AG09319 (cell line): ENCODE measurements around the gene CELF4.
A peak's percentile ranks its signal among the peaks of the same experiment; 100 is the strongest.

ENCODE experiments used
- DNase-seq: peaks from one replicate; pipeline ENCODE4 v3.0.0-alpha.2; 2010; ENCODE audit warnings: low read depth; ENCODE audit errors: extremely low read depth
- CTCF ChIP-seq: IDR thresholded peaks from 2 replicates; pipeline ENCODE4 v1.5.1; 2011; ENCODE audit warnings: low read depth, mild to moderate bottlenecking, inconsistent platforms, low read length, moderate library complexity

The CELF4 gene

DNA sequence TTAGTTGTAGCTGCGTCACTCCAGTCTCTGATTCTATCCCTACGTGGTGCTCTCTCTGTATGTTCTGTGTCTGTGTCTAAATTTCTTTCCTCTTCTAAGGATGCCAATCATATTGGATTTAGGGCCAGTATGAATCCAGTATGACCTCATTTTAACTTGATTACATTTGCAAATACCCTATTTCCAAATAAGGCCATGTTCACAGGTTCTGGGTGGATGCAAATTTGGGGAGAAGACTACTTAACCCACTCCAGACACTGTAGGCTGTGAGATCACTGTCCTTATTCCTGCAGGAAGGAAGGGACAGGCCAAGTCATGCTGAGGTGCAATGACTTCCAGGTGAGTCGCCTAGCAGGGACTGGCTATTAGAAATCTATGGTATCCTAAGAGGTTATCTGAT lies 272.2 kb downstream of the CELF4 start:
- DNase-seq, result no peak

GRCh38 chr18:37289423-37289822 lies 276.2 kb downstream of the CELF4 start:
- TF ChIP-seq CTCF, result no peak

More for the DNA sequence above, 272.2 kb downstream of the CELF4 start:
- no peak for TF ChIP-seq CTCF

DNA sequence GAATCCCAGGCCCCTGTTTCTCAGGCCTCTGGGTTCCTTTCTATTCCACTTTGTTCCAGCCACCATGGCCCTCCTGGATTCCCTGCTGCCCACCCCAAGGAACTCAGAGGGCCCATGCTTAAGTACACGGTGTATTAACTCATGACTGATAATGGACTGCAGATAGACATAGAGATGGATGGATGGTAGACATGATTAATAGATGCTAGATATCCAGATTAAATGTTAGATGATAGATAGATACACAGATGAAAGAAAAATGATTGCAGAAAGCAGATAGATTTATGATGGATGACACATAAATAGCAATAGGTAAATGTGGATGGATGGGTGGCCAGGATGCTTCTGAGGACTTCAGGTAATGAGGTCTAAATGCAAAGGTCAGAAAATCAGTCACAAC lies 278.0 kb downstream of the CELF4 start:
- TF ChIP-seq CTCF, result no peak

More at GRCh38 chr18:37289423-37289822, 276.2 kb downstream of the CELF4 start:
- no peak for DNase-seq

GRCh38 chr18:37286801-37287200 lies 278.8 kb downstream of the CELF4 start:
- no peak for TF ChIP-seq CTCF
- DNase-seq, result no peak

More for the DNA sequence above, 278.0 kb downstream of the CELF4 start:
- no peak for DNase-seq

DNA sequence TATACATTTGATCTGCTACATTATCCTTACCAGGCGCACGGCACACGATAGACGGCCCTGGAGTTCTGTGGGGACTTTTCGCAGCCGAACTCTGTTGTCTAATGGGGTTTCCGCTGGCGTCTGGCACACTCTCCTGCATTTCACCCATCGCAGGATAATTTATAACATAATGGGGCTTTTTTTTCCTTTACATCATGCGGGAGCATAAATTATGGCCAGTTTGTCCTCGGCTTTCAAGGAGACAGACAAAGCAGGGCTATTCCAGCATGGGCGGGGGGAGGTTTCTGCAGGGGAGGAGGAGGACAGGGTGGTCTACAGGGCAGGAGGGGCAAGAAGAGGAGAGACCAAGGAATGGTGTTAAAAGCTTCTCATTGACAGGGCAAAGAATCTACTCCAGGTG lies 279.8 kb downstream of the CELF4 start:
- DNase-seq, result no peak
- no peak for TF ChIP-seq CTCF

DNA sequence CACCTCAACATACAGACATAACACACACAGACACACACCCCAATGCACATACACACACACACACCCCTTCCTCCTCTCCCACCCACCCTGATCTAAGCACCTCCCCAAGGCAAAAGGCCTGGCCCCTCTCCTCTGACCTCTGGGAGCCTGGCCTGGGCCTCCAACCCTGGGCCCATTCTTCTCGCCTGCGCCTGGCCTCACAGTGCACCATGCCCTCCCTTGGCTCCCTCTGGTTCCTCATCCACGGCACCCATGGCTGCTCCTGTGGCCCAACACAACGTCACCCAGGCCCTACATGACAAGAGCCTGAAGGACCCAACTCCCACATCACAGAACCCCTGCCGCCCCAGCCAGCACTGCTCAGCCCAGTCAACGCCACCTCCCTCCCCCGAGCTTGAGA lies 281.3 kb downstream of the CELF4 start:
- no peak for DNase-seq
- TF ChIP-seq CTCF, result no peak

DNA sequence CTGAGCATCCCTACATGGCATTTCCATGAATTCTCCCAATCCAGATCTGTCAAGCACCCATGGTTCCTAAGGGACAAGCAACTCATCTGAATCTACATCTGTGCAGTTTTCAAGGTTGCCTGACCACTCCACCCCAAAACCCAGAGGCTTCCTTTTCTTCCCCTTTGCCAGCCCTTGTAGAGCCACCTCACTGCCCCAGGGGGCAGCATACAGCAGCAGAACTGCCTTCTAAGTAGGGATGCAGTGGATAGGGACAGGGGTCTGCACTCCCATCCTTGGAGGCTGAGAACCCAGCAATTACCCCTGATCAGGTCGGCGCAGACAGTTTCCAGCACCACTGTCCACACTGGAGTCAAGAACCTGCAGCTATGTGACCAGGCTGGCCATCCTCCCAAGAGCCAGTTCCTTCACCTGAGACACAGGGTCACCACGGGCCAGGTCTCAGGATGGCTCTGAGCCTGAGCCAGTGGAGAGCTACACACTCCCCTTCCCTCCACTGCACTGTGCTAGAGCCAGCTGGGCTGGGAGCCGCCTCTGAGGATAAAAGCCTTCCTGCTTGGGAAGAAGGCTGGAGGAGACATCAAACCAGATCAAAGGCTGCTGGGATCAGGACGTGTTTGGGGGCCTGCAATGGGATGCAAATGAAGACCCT lies 283.1 kb downstream of the CELF4 start:
- TF ChIP-seq CTCF, result peak; percentile 32
- DNase-seq, result no peak
